Epithelial cell of esophagus (primary cell): Measurements from ENCODE around the gene CADM4.
"Not testable (repeated sequence)": the region's sequence is repeated elsewhere in the genome, so short reads cannot be mapped to it uniquely, and the experiment has no call there.

Experiments used
- DNase-seq: peaks from one replicate; pipeline ENCODE4 v3.0.0; 2010; ENCODE audit warnings: low read depth
- H3K4me3 ChIP-seq: 2 replicates; pipeline ENCODE4 v1.5.1; 2011; ENCODE audit warnings: mild to moderate bottlenecking, low read length, control low read depth
- CTCF ChIP-seq: IDR thresholded peaks from 2 replicates; pipeline ENCODE4 v1.5.1; 2011; ENCODE audit warnings: low read depth, mild to moderate bottlenecking, low read length, control low read depth, inconsistent platforms; ENCODE audit not compliant: insufficient read depth; ENCODE audit errors: missing control alignments

Gene CADM4

DNA sequence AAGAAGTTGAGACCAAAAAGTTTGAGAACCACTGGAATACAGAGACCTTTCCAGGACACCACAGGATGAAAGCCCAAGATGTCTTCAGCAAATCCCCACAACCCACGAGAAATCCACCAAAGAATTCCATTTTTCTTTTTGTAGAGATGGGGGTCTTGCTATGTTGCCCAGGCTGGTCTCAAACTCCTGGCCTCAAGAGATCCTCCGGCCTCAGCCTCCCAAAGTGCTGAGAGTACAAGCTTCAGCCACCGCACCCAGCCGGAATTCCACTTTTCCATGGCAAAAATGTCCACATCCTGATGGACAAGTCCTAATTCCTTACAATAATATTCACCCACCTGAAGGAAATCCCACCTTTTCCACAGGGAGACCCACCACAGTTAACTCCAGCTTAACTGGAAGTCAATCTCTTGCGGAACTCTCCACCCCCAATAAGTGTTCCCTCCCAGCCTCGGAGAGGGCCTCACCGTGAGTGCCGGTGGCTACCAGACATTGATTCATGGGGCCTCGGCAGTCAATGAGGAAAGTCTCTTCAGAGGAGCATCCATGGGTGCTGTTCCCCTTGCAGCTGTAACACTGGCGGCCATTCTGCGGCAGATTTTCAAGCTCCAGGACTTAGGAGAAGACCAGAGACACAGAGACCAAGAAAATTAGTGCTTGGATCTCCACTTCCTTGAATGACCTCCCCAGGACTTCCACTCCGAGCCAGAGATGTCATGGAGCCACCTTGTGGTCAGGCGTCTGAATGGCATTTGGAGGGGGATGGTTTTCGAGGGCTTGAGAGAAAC, 12.3 kb upstream of the CADM4 start:
- H3K4me3 ChIP-seq, result no peak overlapping the region
- peak; percentile 90 for TF ChIP-seq CTCF
- DNase-seq, result peak; percentile 72

- not testable (repeated sequence) for DNase-seq, H3K4me3 ChIP-seq
These were observed 10.6 kb upstream of the CADM4 start for GRCh38 chr19:43650276-43650675.

DNA sequence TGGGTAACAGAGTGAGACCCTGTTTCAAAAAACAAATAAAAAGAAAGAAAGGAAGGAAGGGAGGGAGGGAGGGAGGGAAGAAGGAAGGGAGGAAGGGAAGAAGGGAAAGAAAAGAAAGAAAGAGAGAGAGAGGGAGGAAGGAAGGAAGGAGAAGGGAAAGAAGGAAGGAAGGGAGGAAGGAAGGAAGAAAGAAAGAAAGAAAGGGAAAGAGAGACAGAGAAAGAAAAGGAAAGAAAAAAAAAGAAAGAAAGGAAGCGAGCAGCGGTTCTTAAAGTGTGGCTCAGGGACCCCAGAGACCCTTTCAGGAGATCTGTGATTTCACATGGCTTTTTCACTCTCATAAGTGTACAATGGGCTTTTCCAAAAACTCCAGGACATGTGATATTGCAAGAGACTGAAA, 9.9 kb upstream of the CADM4 start:
- DNase-seq, result no peak
- H3K4me3 ChIP-seq, result no peak overlapping the region

GRCh38 chr19:43648633-43649032, 9.0 kb upstream of the CADM4 start:
- no peak overlapping the region for H3K4me3 ChIP-seq
- no peak for TF ChIP-seq CTCF
- no peak for DNase-seq

More for the DNA sequence above, 9.9 kb upstream of the CADM4 start:
- TF ChIP-seq CTCF, result no peak

DNA sequence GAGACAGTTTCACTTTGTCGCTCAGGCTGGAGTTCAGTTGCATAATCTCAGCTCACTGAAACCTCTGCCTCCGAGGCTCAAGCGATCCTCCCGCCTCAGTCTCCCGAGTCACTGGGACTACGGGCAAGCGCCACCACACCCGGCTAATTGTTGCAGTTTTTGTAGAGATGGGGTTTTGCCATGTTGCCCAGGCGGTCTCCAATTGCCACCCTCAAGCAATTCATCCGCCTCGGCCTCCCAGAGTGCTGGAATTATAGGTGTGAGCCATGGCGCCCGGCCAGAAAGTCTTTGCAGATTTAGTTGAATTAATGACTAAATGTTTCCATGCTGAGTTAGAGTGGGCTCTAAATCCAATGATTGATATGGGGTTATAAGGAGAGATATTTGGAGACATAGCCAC, 4.5 kb upstream of the CADM4 start:
- H3K4me3 ChIP-seq, result no peak overlapping the region
- TF ChIP-seq CTCF, result no peak
- no peak for DNase-seq

- no peak for TF ChIP-seq CTCF
- no peak overlapping the region for H3K4me3 ChIP-seq
- DNase-seq, result no peak
These were observed 3.7 kb upstream of the CADM4 start for GRCh38 chr19:43643326-43643725.

DNA sequence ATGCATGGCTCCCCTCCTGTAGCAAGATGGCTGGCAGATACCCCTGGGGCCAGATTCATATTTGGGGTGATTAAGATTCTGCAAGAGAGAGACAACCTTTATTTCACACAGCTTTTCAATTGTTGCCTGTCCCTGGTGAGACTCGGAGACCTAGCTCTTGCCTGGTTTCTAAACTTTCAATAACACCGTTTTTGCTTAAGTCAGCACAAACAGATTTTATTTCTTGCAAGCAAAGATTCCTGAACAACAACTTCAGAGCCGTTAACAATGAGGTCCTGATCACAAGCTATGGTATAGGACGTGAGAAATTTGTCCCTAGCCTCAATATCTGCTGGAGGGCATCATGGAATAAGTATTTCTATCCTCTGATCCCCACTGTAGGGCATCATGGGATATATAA, 2.9 kb upstream of the CADM4 start:
- no peak overlapping the region for H3K4me3 ChIP-seq
- no peak for DNase-seq
- no peak for TF ChIP-seq CTCF
